A549 (cell line): ENCODE measurements around the gene STK11IP.

Source experiments
- CEBPB ChIP-seq, 2 experiments: fragments of >200 bp in 1 of 2; sonication (Bioruptor Twin) in 1 of 2; formaldehyde crosslinking in 1 of 2; IDR thresholded peaks; 2 replicates each; pipeline ENCODE4 v1.6.1; 2012 to 2016
- CTCF ChIP-seq: fragments of >200 bp; sonication (Bioruptor Twin); formaldehyde crosslinking; IDR thresholded peaks from 3 replicates; pipeline ENCODE4 v1.5.1; 2016
- POLR2A ChIP-seq: IDR thresholded peaks from 2 replicates; pipeline ENCODE4 v1.6.1; 2012; ENCODE audit warnings: mild to moderate bottlenecking, low read length

- TF ChIP-seq CTCF: no peak
- no peak for TF ChIP-seq POLR2A
- TF ChIP-seq CEBPB (IDR thresholded peaks at IDR 0.05): no peak
These were observed 41.7 kb upstream of the STK11IP start for GRCh38 chr2:219555956-219556355.
